ENCODE measurements around the gene NAV3.

NAV3 gene

DNA sequence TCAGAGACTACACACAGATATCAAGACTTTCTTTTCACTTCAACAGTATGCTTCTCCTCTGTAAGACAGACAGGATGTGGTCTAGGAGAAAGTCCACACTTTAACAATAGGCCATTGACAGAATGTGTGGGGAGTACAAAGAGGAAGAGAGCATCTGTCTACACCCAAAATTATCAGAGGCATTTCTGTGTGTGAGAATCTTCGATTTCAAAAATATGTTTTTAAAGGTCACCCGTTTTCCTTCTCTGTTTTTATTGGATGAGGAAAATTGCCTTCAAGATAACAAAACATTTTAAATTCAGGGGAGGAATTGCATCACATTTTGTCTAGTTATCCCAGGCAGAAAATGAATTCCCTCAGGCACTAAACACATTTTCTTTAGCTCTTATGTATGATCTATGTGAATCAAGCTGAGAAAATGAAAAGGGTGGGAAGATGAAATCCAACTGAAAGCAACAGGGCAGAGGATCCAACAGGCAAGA lies 16.4 kb downstream of the NAV3 start:
- no peak for DNase-seq (ENCODE audit: low read depth, low spot score)

DNA sequence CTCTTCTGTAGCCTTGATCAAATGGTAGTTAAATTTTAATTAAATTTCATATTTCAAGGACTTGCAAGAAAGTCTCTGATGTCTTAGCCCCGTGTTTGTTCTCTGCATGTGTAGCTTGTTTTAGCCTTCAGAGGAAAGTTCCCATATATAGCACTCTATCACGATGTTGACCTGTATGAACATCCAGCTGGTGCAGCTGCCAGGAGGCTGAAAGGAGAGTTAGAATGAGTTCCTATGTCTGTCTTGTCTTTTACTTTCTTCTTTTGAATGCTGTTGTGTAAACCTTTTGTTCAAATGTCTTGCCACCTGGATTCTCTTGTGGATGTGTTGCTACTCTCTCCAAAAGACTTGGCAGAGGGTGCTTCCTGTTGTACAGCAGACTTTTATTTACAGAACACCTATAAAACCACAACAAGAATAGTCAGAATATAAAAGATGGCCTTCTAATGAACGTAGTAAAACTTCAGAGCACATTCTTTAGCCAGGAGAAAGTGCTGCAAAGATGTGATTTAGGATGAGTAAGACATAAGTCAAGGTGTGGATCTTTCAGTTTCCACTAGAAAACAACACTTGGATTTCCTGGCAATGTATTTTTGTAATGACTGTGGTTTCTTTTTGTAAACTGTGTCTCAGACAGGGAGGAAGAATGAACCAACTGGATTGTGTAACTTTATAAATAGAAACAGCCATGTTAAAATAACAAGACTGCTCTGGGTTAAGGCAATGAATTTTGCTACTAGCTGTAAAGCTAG lies 17.2 kb downstream of the NAV3 start:
- no peak for DNase-seq (ENCODE audit: low read depth, low spot score)

DNA sequence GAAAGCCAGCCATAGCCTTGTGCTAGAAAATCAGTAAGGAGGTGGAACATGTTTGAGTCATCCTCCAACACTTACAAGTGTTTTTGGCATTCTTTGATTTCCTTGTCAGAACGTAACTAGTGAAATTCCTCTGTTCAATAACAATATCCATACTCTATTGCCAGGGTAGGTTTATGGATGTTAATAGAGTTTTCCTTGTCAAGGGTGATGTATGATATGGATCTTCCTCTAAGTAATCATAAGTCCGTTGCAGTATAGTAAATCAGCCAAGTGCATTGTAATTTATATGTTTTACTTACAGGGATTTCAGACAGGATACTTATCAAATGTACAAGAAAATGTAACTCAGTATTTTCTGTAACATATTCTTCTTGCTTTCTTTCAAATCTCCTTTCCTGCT lies 19.4 kb downstream of the NAV3 start:
- no peak for DNase-seq (ENCODE audit: low read depth, low spot score)

- no peak for DNase-seq (ENCODE audit: low read depth, low spot score)
These were observed 20.0 kb downstream of the NAV3 start for GRCh38 chr12:77850698-77851097.

DNA sequence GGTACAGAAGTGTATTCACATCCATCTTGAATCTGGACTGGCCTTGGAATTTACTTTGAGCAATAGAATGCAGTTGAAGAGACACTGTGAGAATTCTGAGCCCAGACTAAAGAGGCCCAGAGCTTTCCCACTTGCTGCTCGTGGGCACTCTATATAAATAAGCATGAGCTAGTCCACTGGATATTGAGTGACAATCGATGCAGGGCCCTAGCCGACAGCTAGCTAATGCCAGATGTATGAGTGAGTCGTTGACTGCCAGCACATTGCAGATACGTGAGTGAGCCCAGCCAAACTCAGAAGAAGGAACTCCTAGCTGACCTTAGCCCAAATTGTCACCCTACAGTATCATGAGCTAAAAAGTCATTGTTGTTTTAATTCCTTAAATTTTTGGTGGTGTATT lies 24.9 kb downstream of the NAV3 start:
- DNase-seq (ENCODE audit: low read depth, low spot score), result no peak

- no peak for DNase-seq (ENCODE audit: low read depth, low spot score)
These were observed 30.6 kb downstream of the NAV3 start for GRCh38 chr12:77861317-77861716.

- DNase-seq (ENCODE audit: low read depth, low spot score), result no peak
These were observed 34.5 kb downstream of the NAV3 start for GRCh38 chr12:77865178-77865577.

DNA sequence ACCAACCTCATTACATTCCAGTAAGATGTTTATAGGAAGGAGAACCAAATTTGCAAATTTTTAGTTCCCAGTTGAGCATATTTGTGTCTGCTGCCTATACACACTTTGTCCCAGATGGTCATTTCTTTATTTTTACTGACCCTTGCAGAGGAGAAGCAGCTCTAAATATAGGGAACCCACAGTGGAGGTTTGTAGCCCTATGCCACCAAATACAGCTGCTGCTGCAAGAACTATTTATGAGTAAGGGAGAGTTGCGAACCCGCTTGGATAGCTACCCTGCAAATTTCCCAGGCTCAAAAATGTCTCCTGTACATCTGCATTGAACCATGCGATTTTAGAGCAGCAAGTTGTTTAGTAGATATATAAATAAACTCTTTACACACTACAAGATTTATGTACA lies 48.2 kb downstream of the NAV3 start:
- DNase-seq (ENCODE audit: low read depth, low spot score), result no peak

GRCh38 chr12:77882709-77883108 lies 52.0 kb downstream of the NAV3 start:
- DNase-seq (ENCODE audit: low read depth, low spot score), result no peak

GRCh38 chr12:77888611-77889010 lies 57.9 kb downstream of the NAV3 start:
- no peak for DNase-seq (ENCODE audit: low read depth, low spot score)

- DNase-seq (ENCODE audit: low read depth, low spot score), result no peak
These were observed 60.9 kb downstream of the NAV3 start for GRCh38 chr12:77891518-77892147.

DNA sequence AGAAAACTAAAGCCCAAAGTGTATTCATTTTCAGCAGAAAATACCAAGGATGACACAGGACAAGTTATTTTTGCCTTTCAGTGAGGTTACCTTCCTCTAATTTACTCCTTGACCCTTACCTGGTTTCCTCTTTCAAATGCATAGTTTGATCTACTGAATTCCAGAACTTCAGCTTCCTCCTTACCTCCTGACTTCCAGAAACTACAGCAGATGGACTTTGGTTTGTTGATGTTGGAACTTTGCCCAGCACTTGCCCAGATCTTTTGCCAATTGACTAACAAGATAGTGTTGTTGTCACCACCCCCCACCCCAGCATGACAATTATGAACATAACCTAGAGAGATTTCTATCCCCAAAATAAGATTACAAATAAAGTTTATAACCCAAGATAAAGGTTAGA lies 63.2 kb downstream of the NAV3 start:
- DNase-seq (ENCODE audit: low read depth, low spot score), result no peak

GRCh38 chr12:77894556-77894955 lies 63.9 kb downstream of the NAV3 start:
- DNase-seq (ENCODE audit: low read depth, low spot score), result no peak

GRCh38 chr12:77895699-77896098 lies 65.0 kb downstream of the NAV3 start:
- no peak for DNase-seq (ENCODE audit: low read depth, low spot score)

DNA sequence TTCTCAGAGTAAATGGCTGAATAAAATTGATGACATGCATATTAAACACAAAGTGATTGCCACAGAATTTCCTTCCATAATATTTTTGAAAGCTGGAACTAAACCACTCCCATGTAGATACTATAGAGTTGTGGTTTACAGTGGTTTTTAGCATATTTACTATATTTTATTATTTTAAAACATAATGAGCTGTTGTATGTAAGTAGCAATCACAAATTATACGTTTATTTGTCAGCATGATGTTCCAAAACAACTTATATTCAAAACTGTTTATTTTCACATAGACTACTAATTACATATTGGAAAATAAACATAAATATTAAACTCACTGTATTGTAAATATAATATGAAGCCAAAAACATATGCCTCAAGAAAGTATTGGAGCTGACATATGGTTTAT lies 77.2 kb downstream of the NAV3 start:
- no peak for DNase-seq (ENCODE audit: low read depth, low spot score)

- DNase-seq (ENCODE audit: low read depth, low spot score), result no peak
These were observed 83.4 kb downstream of the NAV3 start for GRCh38 chr12:77914081-77914488.

DNA sequence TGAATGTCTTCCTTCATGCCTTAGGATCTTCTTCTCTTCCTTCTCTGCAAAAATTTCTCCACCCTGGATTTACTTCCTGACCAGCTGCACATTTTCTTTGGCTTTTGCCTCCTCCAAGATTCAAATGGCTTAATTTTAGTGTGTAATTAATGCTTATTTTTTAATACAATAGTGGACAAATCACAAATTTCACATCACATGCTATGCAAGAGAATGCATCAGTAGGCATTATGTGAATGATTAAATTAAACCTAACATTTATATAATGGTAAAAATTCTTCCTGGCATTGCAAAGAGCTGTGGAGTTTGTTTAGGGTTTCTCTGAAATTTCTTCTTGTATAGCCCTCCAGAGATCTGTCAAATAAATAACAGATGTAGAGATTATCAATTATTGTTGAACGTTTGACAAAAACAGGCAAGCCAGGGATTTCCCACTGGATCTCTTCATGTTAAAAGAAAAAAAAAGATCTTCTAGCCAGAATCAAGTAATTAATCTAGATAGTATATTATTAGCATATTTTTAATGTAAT lies 84.4 kb downstream of the NAV3 start:
- no peak for DNase-seq (ENCODE audit: low read depth, low spot score)

DNA sequence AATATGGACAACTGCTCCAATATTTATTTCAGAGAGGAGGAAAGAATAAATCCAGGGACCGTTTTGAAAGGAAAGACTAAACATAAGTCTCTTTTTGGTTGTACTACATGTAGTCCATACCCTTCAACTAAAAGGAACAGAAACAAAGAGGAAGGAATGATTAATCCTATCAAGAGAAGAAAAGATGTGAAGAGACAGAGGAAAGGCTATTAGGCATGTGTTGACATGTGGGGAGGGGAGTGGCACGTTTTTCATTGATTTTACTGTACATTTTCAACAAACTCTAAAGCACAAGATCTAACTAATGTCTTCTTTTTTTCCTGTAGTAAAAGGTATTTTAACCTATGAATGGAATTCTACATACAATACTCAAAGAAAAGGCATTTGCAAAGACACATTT lies 85.6 kb downstream of the NAV3 start:
- no peak for DNase-seq (ENCODE audit: low read depth, low spot score)

DNA sequence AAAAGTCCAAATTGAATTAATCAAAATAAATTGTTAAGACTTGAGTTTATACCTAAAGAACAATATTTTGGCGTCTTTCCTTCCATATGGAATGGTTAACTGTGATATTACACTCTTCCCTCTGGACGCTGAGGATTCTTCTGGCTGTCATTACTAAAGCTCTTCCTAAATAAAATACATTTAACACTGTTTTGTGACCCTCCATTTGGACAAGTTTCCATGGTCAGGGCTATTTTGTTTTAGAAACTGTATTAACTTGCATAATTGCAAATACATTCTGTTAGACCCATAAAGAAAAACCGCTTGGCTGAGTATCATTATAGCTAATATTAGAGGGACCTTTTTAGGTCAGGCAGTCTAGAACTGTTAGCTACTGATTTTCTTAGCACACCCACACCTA lies 87.4 kb downstream of the NAV3 start:
- DNase-seq (ENCODE audit: low read depth, low spot score), result no peak

DNA sequence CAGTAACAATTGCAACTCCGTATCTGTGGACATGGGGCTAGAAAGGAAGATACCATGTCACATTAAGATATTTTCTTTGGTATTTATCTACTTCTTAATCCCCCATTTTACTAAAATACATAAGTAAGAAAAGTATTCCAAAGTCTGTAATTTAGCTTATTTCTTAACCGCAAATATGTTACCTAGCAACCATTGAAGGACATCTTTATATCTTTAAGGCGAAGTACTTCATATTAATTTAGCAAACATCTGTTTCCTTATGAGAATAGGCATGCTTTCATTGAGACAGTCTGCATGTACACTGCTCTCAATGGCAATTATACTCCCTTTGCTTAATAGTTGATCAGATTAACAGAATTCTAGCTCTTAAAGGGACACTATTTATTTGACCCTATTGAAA lies 88.8 kb downstream of the NAV3 start:
- DNase-seq (ENCODE audit: low read depth, low spot score), result no peak

DNA sequence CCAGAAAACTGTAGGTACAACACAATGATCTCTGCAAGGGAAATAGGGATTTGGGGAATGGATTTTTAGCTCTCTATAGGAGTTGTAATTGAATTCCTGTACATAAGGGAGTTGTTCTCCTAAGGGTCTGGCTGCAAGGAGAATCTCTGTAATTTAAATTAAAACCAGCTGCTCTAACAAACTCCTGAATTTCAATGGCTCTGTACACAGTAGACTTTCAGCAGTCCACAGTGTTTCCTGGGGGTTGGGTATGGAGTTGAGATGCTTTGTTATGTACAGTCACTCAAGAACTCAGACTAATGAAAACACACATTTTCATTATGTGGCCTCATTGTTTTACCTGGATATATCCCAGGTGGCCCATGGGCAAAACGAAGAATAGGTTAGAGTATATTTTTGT lies 93.2 kb downstream of the NAV3 start:
- no peak for DNase-seq (ENCODE audit: low read depth, low spot score)

- no peak for DNase-seq (ENCODE audit: low read depth, low spot score)
These were observed 94.0 kb downstream of the NAV3 start for GRCh38 chr12:77924703-77925102.

DNA sequence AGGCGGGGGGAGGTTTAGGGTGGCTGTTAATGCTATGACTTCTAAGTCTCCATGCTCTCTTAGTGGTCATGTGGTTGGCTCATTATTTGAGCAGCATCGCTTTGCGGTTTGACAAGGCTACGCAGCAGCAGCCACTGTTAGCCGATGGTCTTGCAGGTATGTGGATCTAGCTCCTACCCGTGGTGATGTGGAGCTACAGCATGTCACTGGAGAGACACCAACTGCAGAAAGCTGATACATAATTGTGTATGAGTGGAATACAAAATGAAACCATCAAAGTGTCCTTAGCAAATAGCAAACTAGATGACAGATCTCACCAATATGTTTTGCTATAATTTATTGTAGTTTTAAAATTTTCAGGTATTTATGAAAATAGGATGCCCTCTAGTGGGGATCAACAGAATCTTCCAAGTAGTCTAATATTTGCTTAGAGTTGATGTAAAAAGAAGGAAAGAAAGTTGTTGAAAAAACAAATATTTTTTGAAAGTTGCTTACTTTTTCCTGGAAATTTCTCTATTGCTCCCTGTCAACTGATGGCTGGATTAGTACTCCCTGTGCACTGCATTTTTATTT lies 94.9 kb downstream of the NAV3 start:
- DNase-seq (ENCODE audit: low read depth, low spot score), result no peak
